B cell (primary cell): ENCODE data around the gene ANGPTL2. TPM values are rescaled to one million over a fixed set of nuclear protein-coding genes. Genes with fewer than 3 reads are reported as not detected.

Source experiments
- ATAC-seq: fragments of 200-7000 bp; cut with Tn5 transposase; one replicate; pipeline ENCODE4 v1.10.0; 2021; ENCODE audit warnings: low read depth, mild to moderate bottlenecking, moderate number of reproducible peaks, moderate library complexity
- CTCF ChIA-PET: fragments of 350-600 bp; sonication (Branson Sonifier 250); formaldehyde crosslinking; loops from one replicate; lab custom pipeline; 2021; ENCODE audit warnings: antibody characterized with exemption, inconsistent platforms; lab: Charles Lee
- POLR2A ChIA-PET: fragments of 350-600 bp; sonication (Branson Sonifier 250); formaldehyde crosslinking; loops from one replicate; lab custom pipeline; 2021; ENCODE audit warnings: antibody characterized with exemption; lab: Charles Lee
- DNase-seq: peaks from one replicate; pipeline ENCODE4 v3.0.0; 2013
- H2AFZ ChIP-seq: 2 replicates; pipeline ENCODE4 v1.6.1; 2012; ENCODE audit warnings: mild to moderate bottlenecking, low read depth, low read length; ENCODE audit not compliant: insufficient read depth, poor library complexity, severe bottlenecking
- H3K27ac ChIP-seq, 2 donors: 1 replicate in 1 of 2; 2 replicates in 1 of 2; pipeline ENCODE4 v1.5.1; 2012 to 2013; ENCODE audit warnings: low read length in 2 of 2, mild to moderate bottlenecking in 2 of 2, moderate library complexity in 1 of 2
- H3K27me3 ChIP-seq, 4 experiments: fragments of 200-600 bp in 1 of 4; sonication (generic) in 1 of 4; replicated peaks in 1 of 4; 1 replicate in 2 of 4; 2 replicates in 2 of 4; pipeline versions ENCODE4 v1.6.1 to v1.7.0; 2013 to 2016; ENCODE audit warnings: low read length in 3 of 4, mild to moderate bottlenecking in 2 of 4, mixed read lengths in 1 of 4, moderate library complexity in 1 of 4; ENCODE audit not compliant: insufficient read depth in 4 of 4, control insufficient read depth in 3 of 4; ENCODE audit errors: control extremely low read depth in 1 of 4
- H3K36me3 ChIP-seq, 2 experiments: replicated peaks in 1 of 2; 1 replicate in 1 of 2; 2 replicates in 1 of 2; pipeline versions ENCODE4 v1.6.1 to v1.7.1; 2013; ENCODE audit warnings: low read length in 1 of 2; ENCODE audit not compliant: insufficient read depth in 2 of 2, control insufficient read depth in 1 of 2; ENCODE audit errors: control extremely low read depth in 1 of 2, extremely low read depth in 1 of 2
- H3K4me1 ChIP-seq, 2 donors: fragments of 200-600 bp in 1 of 2; sonication (generic) in 1 of 2; 1 replicate in 1 of 2; 2 replicates in 1 of 2; pipeline versions ENCODE4 v1.5.1 to v1.6.1; 2013 to 2017; ENCODE audit warnings: low read length in 2 of 2; ENCODE audit not compliant: control insufficient read depth in 2 of 2, insufficient read depth in 2 of 2
- H3K4me2 ChIP-seq: replicated peaks from 2 replicates; pipeline ENCODE3; 2012; ENCODE audit warnings: mild to moderate bottlenecking, low read depth, low read length; ENCODE audit not compliant: poor library complexity, severe bottlenecking
- H3K4me3 ChIP-seq, 5 experiments: fragments of 200-600 bp in 1 of 5; sonication (generic) in 1 of 5; 1 replicate in 3 of 5; 2 replicates in 2 of 5; pipeline versions ENCODE4 v1.5.1 to v1.7.0; 2011 to 2016; ENCODE audit warnings: low read length in 4 of 5, mild to moderate bottlenecking in 4 of 5, low read depth in 2 of 5, control low read depth in 1 of 5, moderate library complexity in 1 of 5; ENCODE audit not compliant: insufficient read depth in 1 of 5; ENCODE audit errors: control extremely low read depth in 1 of 5, extremely low read depth in 1 of 5
- H3K79me2 ChIP-seq: fragments of 200-600 bp; sonication (generic); one replicate; pipeline ENCODE4 v1.6.0; 2016; ENCODE audit warnings: low read length; ENCODE audit not compliant: control insufficient read depth, insufficient read depth
- H3K9ac ChIP-seq: fragments of 200-600 bp; sonication (generic); 2 replicates; pipeline ENCODE4 v1.6.1; 2017; ENCODE audit warnings: mild to moderate bottlenecking, low read length, moderate library complexity
- H3K9me3 ChIP-seq, 3 donors: one replicate each; pipeline versions ENCODE4 v1.6.1 to v1.7.1; 2013; ENCODE audit warnings: low read length in 2 of 3; ENCODE audit not compliant: control insufficient read depth in 2 of 3, insufficient read depth in 1 of 3; ENCODE audit errors: control extremely low read depth in 1 of 3
- H4K20me1 ChIP-seq: 2 replicates; pipeline ENCODE4 v1.6.0; 2012; ENCODE audit warnings: mild to moderate bottlenecking, low read length; ENCODE audit not compliant: insufficient read depth, control insufficient read depth, poor library complexity, severe bottlenecking
- H3K27ac Mint-ChIP-seq: one replicate; pipeline ENCODE4 v1.8.0; 2021; ENCODE audit warnings: mixed read lengths
- H3K27me3 Mint-ChIP-seq: one replicate; pipeline ENCODE4 v1.8.0; 2021; ENCODE audit warnings: mixed read lengths
- H3K4me1 Mint-ChIP-seq: one replicate; pipeline ENCODE4 v1.8.0; 2021; ENCODE audit warnings: mixed read lengths
- H3K4me3 Mint-ChIP-seq: one replicate; pipeline ENCODE4 v1.8.0; 2021; ENCODE audit warnings: mixed read lengths
- H3K9me3 Mint-ChIP-seq: one replicate; pipeline ENCODE4 v1.8.0; 2022; ENCODE audit warnings: mixed read lengths; ENCODE audit not compliant: insufficient read depth
- EZH2 ChIP-seq: IDR thresholded peaks from 2 replicates; pipeline ENCODE4 v1.6.1; 2012; ENCODE audit warnings: borderline replicate concordance, low read depth, mild to moderate bottlenecking, moderate library complexity, low read length; ENCODE audit not compliant: insufficient read depth, poor library complexity, severe bottlenecking
- WGBS: methylation state at CpG from one replicate; pipeline ENCODE4 v1.1.5; 2013; ENCODE audit warnings: missing lambda C conversion rate; ENCODE audit not compliant: insufficient coverage; 5-methylcytosine and 5-hydroxymethylcytosine counted together
- intact Hi-C: fragments of 100-400 bp; cut with micrococcal nuclease; formaldehyde crosslinking; loops from one replicate; pipeline ENCODE4 v1.10.0; 2022
- polyA plus RNA-seq: library from polyadenylated mRNA; depleted of rRNA; stranded (reverse); fragments of >200 nt; gene quantifications from 2 replicates; pipeline ENCODE4 v1.2.3, GENCODE V29; 2012
- total RNA-seq, 2 donors: library from RNA; stranded (reverse); fragments of 120-200 nt in 1 of 2; gene quantifications; 1 replicate in 1 of 2; 2 replicates in 1 of 2; pipeline versions ENCODE4 v1.2.3 to v1.2.4, GENCODE V29; 2013 to 2022
- TF ChIP-seq, protein P1 (sequence below): fragments of 200-600 bp; IDR thresholded peaks from one replicate; pipeline ENCODE4 v1.8.0; 2022; ENCODE audit warnings: antibody characterized with exemption, mild to moderate bottlenecking

Gene ANGPTL2
- total and polyA plus RNA-seq, 2 donors (not counting 1 experiment from before 2014, with no cell fraction given), result not detected

DNA sequence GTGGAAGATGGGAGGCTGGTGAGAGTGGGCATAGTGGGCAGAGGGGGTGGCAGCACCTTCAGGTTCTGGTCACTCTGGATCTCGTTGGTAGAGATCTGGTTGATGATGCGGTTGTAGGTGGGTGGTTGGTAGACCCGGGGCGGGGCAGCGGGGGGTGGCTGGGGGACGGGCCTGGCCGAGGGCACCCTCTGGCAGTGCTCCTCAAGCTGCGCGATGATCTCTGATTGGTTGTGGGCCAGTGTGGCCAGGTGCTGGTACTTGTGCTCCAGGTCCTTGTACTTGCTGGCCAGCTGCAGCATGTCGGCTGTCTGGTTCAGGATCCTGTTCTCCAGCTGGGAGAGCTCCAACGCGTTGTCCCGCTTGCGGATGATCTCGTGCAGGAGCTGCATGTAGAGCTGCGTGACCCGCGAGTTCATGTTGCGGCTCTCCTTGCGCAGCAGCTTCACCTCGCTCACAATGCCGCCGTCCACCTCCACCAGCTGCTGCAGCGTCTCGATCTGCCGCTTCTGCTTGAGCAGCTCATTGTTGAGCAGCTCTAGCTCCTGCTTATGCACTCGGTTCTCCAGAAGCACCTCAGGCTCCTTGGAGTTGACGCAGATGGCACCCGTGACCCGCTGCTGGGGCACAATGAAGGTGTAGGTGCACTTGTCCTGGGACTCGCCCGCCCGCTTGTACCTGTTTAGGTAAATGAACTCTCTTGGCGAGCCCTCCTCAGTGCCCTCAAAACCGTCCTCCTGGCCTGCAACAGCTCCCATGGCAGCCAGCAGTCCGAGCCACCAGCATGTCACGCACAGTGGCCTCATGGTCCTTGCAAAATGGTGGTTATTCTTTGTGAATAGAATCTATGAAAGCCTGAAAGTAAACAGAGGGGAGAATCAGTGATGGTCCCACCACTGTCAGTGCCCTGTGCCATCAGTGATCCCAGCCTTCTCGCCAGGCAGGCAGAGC lies 14.2 kb downstream of the ANGPTL2 start:
- TF ChIP-seq EZH2, result no peak
- TF ChIP-seq, protein P1, sequence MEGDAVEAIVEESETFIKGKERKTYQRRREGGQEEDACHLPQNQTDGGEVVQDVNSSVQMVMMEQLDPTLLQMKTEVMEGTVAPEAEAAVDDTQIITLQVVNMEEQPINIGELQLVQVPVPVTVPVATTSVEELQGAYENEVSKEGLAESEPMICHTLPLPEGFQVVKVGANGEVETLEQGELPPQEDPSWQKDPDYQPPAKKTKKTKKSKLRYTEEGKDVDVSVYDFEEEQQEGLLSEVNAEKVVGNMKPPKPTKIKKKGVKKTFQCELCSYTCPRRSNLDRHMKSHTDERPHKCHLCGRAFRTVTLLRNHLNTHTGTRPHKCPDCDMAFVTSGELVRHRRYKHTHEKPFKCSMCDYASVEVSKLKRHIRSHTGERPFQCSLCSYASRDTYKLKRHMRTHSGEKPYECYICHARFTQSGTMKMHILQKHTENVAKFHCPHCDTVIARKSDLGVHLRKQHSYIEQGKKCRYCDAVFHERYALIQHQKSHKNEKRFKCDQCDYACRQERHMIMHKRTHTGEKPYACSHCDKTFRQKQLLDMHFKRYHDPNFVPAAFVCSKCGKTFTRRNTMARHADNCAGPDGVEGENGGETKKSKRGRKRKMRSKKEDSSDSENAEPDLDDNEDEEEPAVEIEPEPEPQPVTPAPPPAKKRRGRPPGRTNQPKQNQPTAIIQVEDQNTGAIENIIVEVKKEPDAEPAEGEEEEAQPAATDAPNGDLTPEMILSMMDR, result no peak
- ATAC-seq, result no peak
- H3K79me2 ChIP-seq, result no peaks in the 10 kb centered on the region
- intact Hi-C loops, result no loop called here
- H3K9me3 Mint-ChIP-seq, result no peaks in the 10 kb centered on the region
- no peaks in the 10 kb centered on the region for H3K36me3 ChIP-seq
- no peak overlapping the region for H3K4me2 ChIP-seq
- H4K20me1 ChIP-seq, result no peaks in the 10 kb centered on the region
- no peaks in the 10 kb centered on the region for H3K4me1 Mint-ChIP-seq
- no peak overlapping the region for H3K27ac ChIP-seq
- H3K4me3 Mint-ChIP-seq, result no peak overlapping the region
- no peak overlapping the region for H3K4me3 ChIP-seq
- no peaks in the 10 kb centered on the region for H3K27me3 ChIP-seq
- H3K4me1 ChIP-seq, result no peaks in the 10 kb centered on the region
- no peak overlapping the region for H2AFZ ChIP-seq
- no peaks in the 10 kb centered on the region for H3K27me3 Mint-ChIP-seq
- no peak for DNase-seq
- H3K9me3 ChIP-seq, result no peaks in the 10 kb centered on the region
- CTCF ChIA-PET, result no interaction called here
- H3K9ac ChIP-seq, result no peak overlapping the region
- H3K27ac Mint-ChIP-seq, result no peak overlapping the region
- WGBS, result 95% methylated on average over 38 of the region's 38 CpGs
- POLR2A ChIA-PET, result no interaction called here
